ENCODE measurements around the gene ETV3.
"Not testable (repeated sequence)": the region's sequence is repeated elsewhere in the genome, so short reads cannot be mapped to it uniquely, and the experiment has no call there.

Gene ETV3

DNA sequence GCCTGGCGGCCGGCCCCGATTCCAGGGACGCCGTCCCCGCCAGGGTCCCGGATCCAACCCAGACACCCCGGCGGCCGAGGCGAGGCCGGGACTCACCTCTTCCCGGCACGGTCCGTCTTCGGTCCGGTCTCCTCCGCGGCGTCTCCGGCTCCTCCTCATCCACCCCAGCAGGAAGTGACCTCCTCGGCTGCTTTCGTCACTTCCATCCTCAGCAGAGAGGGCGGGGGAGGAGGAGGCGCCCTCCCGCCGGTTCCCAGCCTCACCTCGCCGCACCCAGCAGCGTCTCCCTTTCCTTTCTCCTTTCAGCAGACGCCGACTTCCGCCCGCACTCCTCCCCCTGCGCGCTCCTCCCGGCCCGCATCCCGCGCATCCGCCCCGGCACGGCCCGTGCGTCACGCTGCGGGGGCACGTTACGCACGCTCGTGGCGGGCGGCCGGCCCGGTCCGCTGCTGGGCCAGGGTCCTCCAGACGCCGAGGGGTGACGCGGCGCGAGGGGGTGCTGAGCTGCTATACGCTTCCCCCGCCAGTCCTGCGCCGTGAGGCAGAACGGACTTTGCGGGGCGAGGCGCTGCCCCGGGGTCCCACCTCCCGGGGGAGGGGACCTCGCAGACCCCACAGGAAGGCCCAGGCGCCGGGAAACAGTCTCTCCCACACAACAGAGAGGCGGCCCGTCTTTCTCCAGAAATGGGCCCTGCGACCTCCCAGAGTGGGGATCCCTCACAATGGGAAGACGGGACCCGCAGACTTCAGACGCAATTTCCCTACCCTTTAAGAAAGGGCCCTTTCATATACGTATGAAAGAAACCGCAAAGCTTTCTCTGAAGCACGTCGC, at the start of gene ETV3:
Gene ETV3, minus strand, starts transcription at position 176 of the 832 bp plus-strand sequence. CDS start 2,043 bp downstream, outside the sequence.
- in situ Hi-C loops (cut with MboI; ENCODE audit: low sequenced_read_pairs), result no loop called here

GRCh38 chr1:157186281-157186992, 48.2 kb upstream of the ETV3 start:
- in situ Hi-C loops (cut with MboI; ENCODE audit: low sequenced_read_pairs), result no loop called here

GRCh38 chr1:157183870-157184269, 45.7 kb upstream of the ETV3 start:
- in situ Hi-C loops (cut with MboI; ENCODE audit: low sequenced_read_pairs), result no loop called here

GRCh38 chr1:157182371-157182770, 44.2 kb upstream of the ETV3 start:
- in situ Hi-C loops (cut with MboI; ENCODE audit: low sequenced_read_pairs), result not testable (repeated sequence)

- in situ Hi-C loops (cut with MboI; ENCODE audit: low sequenced_read_pairs), result no loop called here
Measured at GRCh38 chr1:157181790-157182189, 43.6 kb upstream of the ETV3 start.

DNA sequence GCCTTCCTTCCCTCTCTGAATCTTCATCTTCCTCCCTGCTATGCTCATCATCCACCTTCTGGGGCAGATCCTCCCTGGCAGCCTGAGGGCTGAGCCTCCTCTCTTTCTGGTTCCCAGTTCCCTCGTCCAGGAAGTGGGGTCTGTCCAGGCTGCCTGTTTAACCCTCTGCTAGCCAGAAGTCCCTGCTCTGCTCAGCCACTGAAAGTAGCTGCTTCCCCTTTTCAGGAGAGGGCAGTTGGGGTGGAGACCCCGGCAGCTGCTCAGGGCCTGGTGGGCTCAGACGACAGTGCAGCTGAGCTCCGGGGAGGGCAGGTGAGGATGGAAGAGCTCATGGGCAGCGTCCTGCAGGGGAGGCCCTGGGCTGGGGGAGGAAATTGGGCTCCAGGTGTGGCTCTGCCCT, 43.1 kb upstream of the ETV3 start:
- in situ Hi-C loops (cut with MboI; ENCODE audit: low sequenced_read_pairs), result no loop called here

DNA sequence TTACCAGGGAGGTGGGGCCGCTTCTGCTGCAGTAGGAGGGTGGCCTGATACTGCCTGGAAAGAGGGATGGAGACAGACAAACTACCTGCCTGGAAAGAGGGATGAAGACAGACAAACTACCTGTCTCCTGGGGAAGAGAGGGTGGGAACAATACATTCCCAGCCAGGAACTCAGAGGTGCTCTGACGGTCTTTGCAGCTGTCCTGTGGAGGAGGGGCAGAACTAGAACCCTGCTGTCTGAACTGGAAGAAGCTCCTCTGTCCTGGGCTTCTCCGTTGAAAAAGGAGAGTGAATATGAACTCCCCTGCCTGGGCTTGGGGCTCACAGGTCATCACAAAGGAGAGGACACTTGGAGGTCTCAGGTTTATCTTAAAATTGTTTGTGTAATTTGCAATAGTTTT, 40.3 kb upstream of the ETV3 start:
- in situ Hi-C loops (cut with MboI; ENCODE audit: low sequenced_read_pairs), result no loop called here

- in situ Hi-C loops (cut with MboI; ENCODE audit: low sequenced_read_pairs), result no loop called here
Measured at GRCh38 chr1:157177733-157178394, 39.7 kb upstream of the ETV3 start.

GRCh38 chr1:157176591-157177121, 38.5 kb upstream of the ETV3 start:
- in situ Hi-C loops (cut with MboI; ENCODE audit: low sequenced_read_pairs), result no loop called here

DNA sequence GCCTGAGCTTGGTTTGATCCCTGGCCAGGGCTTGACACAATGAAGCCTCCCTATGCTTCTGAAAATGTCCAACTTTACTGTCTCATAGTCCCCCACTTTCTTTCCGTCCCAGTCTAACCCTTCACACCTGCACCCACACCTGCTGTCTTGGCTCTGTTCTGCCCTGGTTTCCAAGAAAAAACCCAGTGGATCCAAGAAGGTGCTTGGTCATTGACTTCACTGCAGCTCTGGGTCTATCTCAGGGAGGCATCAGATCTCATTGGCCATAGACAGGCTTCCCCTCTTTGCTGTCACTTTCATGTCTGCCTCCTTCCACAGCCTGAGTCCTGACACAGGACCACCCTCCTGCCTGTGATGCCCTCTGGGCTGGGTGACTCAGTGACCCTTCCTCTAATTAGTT, 37.8 kb upstream of the ETV3 start:
- in situ Hi-C loops (cut with MboI; ENCODE audit: low sequenced_read_pairs), result no loop called here

- in situ Hi-C loops (cut with MboI; ENCODE audit: low sequenced_read_pairs), result no loop called here
Measured at GRCh38 chr1:157173900-157174410, 35.8 kb upstream of the ETV3 start.

- in situ Hi-C loops (cut with MboI; ENCODE audit: low sequenced_read_pairs), result not testable (repeated sequence)
Measured at GRCh38 chr1:157173241-157173640, 35.0 kb upstream of the ETV3 start.

- in situ Hi-C loops (cut with MboI; ENCODE audit: low sequenced_read_pairs), result not testable (repeated sequence)
Measured at GRCh38 chr1:157172591-157172990, 34.4 kb upstream of the ETV3 start.

DNA sequence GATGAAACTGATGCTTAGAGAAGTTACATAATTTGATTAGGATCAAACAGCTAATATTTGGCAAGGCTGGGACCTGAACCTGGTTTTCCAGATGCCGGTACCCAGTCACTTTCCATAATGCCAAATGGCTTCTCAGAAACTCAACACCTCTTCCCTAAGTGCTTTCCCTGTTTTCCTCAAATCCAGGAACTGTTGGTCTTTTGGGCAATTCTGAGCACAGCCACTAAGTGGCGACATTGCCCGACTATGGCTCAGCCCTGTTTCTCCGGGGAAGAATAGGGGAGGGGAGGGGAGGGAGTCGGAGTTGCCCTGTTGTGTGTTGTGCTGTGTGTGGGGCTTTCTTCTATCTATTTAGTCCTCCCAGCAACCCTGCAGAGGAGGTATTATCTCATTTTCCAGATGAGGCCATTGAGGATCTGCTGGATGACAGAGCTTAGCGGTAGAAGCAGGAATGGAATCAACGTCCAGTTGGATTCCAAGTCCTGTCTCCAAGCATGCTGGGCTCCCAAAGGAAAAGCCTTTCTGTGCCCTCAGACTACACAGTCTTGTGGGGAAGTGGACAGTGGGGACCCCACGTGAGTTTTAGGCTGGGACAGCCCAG, 33.8 kb upstream of the ETV3 start:
- in situ Hi-C loops (cut with MboI; ENCODE audit: low sequenced_read_pairs), result not testable (repeated sequence)

DNA sequence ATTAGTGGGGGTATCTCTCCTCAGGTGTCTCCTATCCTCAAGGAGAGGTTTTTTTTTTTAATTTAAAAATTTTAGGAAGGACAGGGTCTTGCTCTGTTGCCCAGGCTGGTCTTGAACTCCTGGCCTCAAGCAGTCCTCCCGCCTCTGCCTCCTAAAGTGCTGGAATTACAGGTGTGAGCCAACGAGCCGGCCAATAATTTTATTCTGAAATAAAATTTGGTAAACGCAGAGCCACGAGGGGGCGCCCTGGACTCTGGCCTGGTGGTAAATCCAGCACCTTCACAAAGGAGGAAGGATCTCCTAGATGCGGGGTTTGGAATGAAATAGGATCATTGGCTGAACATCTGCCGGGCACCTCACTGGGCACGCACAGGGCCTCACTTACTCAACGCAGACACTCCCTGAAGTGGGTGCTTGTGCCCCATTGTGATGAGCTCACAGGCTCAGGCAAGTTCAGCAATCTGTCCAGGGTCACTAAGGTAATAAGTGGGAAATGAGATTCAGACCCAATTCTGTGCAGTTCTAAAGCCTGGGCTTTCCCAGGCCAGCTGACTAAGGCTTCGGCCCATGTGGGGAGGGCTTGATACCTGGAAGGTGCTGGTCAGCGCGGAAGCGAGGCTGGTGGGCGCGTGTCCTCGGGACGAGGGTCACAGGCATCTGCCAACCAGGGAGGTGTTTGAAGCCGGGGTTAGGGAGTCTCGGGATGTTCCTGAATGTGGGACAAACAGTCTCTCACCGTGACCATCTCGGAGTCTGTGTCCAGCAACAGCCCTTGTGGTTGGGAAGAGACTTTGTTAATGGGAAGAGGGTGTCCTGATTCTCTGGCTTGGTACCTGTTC, 32.7 kb upstream of the ETV3 start:
- in situ Hi-C loops (cut with MboI; ENCODE audit: low sequenced_read_pairs), result no loop called here

GRCh38 chr1:157168015-157168414, 29.8 kb upstream of the ETV3 start:
- in situ Hi-C loops (cut with MboI; ENCODE audit: low sequenced_read_pairs), result no loop called here

GRCh38 chr1:157167437-157167836, 29.2 kb upstream of the ETV3 start:
- in situ Hi-C loops (cut with MboI; ENCODE audit: low sequenced_read_pairs), result no loop called here

DNA sequence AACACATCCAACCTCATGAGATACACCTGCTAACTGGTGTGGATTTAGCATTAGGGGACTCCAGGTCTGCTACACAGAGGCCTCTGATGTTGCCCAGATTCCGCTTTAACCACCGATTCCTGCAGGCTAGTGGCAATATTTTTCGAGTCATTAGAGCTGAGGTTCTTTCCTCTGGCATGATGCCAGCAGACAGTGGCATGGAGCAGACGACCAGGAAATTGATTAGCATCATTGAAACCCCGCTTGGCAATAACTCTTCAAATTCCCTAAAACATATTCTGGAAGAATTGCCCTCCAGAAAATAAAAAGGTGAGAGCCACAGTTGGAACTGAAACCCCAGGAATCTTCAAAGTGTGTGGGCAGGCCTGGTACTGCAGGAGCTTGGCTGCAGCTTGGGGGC, 28.4 kb upstream of the ETV3 start:
- in situ Hi-C loops (cut with MboI; ENCODE audit: low sequenced_read_pairs), result no loop called here

GRCh38 chr1:157163273-157164127, 25.3 kb upstream of the ETV3 start:
- in situ Hi-C loops (cut with MboI; ENCODE audit: low sequenced_read_pairs), result no loop called here

Measured in hTERT RPE-1 (cell line).